Upper lobe of left lung (tissue), 6 donors: ENCODE measurements around the gene PCDHB9. TPM values are rescaled to one million over a fixed set of nuclear protein-coding genes. Genes with fewer than 3 reads are reported as not detected.
"Not testable (repeated sequence)": the region's sequence is repeated elsewhere in the genome, so short reads cannot be mapped to it uniquely, and the experiment has no call there.

Source experiments
- ATAC-seq, 2 donors: fragments of 200-7000 bp; cut with Tn5 transposase; one replicate each; pipeline ENCODE4 v1.9.1; 2022; ENCODE audit warnings: mild to moderate bottlenecking in 2 of 2, moderate library complexity in 2 of 2; ENCODE audit not compliant: low FRiP score in 2 of 2
- DNase-seq, 2 donors: peaks; one replicate each; pipeline ENCODE4 v3.0.0-alpha.2; 2019 to 2020
- H3K27ac ChIP-seq, 4 donors: fragments of 200-600 bp; sonication (generic); one replicate each; pipeline ENCODE4 v1.5.1; 2016 to 2019
- H3K27me3 ChIP-seq, 4 donors: fragments of 200-600 bp; sonication (generic); one replicate each; pipeline ENCODE4 v1.5.1; 2017 to 2019
- H3K36me3 ChIP-seq, 4 donors: fragments of 200-600 bp; sonication (generic); one replicate each; pipeline ENCODE4 v1.5.1; 2016 to 2019
- H3K4me1 ChIP-seq, 4 donors: fragments of 200-600 bp; sonication (generic); one replicate each; pipeline ENCODE4 v1.5.1; 2018 to 2019
- H3K4me3 ChIP-seq, 4 donors: fragments of 200-600 bp; sonication (generic); one replicate each; pipeline ENCODE4 v1.5.1; 2017 to 2019; ENCODE audit warnings: mild to moderate bottlenecking in 2 of 4, moderate library complexity in 1 of 4
- H3K9me3 ChIP-seq, 4 donors: fragments of 200-600 bp; sonication (generic); one replicate each; pipeline ENCODE4 v1.5.1; 2018 to 2019
- EP300 ChIP-seq, 4 donors: sonication (generic); formaldehyde crosslinking; IDR thresholded peaks; one replicate each; pipeline ENCODE4 v1.5.1; 2017; ENCODE audit warnings: antibody characterized with exemption in 4 of 4, control low read depth in 2 of 4
- POLR2A ChIP-seq, 4 donors: fragments of 450-650 bp; IDR thresholded peaks; one replicate each; pipeline ENCODE4 v1.5.1; 2016 to 2017; ENCODE audit warnings: antibody characterized with exemption in 4 of 4, mild to moderate bottlenecking in 2 of 4
- POLR2AphosphoS5 ChIP-seq, 2 donors: sonication (generic); formaldehyde crosslinking; IDR thresholded peaks; one replicate each; pipeline ENCODE4 v1.5.1; 2017; ENCODE audit warnings: antibody characterized with exemption in 2 of 2
- WGBS, 2 donors: methylation state at CpG; one replicate each; pipeline ENCODE4 v1.1.5; 2017 to 2018; 5-methylcytosine and 5-hydroxymethylcytosine counted together
- total RNA-seq, 6 donors: library from RNA; depleted of rRNA in 4 of 6; stranded (reverse); fragments of >200 nt in 4 of 6; gene quantifications; one replicate each; pipeline versions ENCODE4 v1.1.0 to v1.2.1, GENCODE V29; 2016 to 2021
- TF ChIP-seq, protein P1 (sequence below), 6 experiments: fragments of 450-650 bp in 4 of 6; fragments of 200-600 bp in 2 of 6; sonication (generic) in 2 of 6; IDR thresholded peaks; one replicate each; pipeline ENCODE4 v1.5.1; 2016 to 2019; ENCODE audit warnings: antibody characterized with exemption in 6 of 6
- donor health status: DM: no; HTN: no; CAD: no; lungs with moderate emphysema.
- donor health status: DM: no; HTN: yes; CAD: no; lungs with severe emphysema.

Gene PCDHB9
- total RNA-seq, 6 donors from 2014 or later, result 0.63 to 3.1 (median 1.2) TPM

DNA sequence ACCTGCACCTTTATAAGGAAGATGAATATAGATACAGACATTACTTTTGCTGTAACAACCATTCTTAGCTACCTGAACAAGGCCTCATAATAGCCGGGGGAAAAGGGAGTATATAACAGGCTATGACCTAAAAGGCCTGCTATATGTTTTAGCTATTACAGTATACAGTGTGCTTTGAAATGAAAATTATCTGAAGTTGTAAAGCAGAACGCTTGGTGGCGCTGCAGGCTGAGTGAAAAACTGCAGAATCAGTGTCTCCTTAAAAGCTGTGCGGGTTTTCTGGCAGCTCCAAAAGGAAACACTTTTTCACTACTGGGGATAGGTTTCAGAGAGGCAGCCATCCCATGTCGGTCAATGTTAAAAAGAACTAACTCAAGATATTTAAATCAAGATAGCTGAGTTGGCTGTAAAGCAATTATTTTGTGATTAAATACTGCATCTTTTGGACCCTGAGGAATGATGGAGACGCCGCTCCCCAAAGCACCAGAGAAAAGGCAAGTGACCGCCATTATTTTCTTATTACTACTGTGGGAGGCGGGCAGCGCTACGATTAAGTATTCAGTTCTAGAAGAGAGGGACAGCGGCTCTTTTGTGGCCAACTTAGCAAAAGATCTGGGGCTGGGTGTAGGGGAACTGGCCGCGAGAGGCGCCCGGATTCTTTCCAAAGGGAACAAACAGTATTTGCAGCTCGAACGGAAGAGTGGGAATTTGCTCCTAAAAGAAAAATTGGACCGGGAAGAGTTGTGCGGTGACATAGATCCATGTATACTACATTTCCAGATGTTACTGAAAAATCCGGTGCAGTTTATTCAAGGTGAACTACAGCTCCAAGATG, 31.2 kb upstream of the PCDHB9 start:
- Histone ChIP-seq H3K27me3 (no peaks in the 10 kb centered on the region), H3K27ac (no peak overlapping the region), H3K4me3 (no peak overlapping the region), H3K9me3 (peaks cover 13 to 52% (median 48%) of the 10 kb centered on the region in 4 donors), H3K4me1 (no peaks in the 10 kb centered on the region), H3K36me3 (no peaks in the 10 kb centered on the region)
- WGBS, 2 donors, result 32 to 38% methylated on average over 21 of the region's 21 CpGs
- ATAC-seq (no peak), DNase-seq (no peak)
- TF ChIP-seq, protein P1, sequence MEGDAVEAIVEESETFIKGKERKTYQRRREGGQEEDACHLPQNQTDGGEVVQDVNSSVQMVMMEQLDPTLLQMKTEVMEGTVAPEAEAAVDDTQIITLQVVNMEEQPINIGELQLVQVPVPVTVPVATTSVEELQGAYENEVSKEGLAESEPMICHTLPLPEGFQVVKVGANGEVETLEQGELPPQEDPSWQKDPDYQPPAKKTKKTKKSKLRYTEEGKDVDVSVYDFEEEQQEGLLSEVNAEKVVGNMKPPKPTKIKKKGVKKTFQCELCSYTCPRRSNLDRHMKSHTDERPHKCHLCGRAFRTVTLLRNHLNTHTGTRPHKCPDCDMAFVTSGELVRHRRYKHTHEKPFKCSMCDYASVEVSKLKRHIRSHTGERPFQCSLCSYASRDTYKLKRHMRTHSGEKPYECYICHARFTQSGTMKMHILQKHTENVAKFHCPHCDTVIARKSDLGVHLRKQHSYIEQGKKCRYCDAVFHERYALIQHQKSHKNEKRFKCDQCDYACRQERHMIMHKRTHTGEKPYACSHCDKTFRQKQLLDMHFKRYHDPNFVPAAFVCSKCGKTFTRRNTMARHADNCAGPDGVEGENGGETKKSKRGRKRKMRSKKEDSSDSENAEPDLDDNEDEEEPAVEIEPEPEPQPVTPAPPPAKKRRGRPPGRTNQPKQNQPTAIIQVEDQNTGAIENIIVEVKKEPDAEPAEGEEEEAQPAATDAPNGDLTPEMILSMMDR (IDR thresholded peaks at IDR 0.05), result no peak
- no peak for TF ChIP-seq EP300 (IDR thresholded peaks at IDR 0.05)

DNA sequence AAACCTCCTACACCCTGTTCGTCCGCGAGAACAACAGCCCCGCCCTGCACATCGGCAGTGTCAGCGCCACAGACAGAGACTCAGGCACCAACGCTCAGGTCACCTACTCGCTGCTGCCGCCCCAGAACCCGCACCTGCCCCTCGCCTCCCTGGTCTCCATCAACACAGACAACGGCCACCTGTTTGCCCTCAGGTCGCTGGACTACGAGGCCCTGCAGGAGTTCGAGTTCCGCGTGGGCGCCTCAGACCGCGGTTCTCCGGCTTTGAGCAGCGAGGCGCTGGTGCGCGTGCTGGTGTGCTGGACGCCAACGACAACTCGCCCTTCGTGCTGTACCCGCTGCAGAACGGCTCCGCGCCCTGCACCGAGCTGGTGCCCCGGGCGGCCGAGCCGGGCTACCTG, 29.6 kb upstream of the PCDHB9 start:
- ATAC-seq, H3K4me1 ChIP-seq, H3K27ac ChIP-seq, H3K27me3 ChIP-seq, H3K4me3 ChIP-seq, H3K36me3 ChIP-seq: not testable (repeated sequence)
- DNase-seq, result peak in 1 of 2 donors; percentile 64
- WGBS, 2 donors, result 45 to 60% methylated on average over 1 to 22 of the region's 38 CpGs
- peaks cover 10 to 43% (median 36%) of the 10 kb centered on the region in 4 donors for H3K9me3 ChIP-seq

DNA sequence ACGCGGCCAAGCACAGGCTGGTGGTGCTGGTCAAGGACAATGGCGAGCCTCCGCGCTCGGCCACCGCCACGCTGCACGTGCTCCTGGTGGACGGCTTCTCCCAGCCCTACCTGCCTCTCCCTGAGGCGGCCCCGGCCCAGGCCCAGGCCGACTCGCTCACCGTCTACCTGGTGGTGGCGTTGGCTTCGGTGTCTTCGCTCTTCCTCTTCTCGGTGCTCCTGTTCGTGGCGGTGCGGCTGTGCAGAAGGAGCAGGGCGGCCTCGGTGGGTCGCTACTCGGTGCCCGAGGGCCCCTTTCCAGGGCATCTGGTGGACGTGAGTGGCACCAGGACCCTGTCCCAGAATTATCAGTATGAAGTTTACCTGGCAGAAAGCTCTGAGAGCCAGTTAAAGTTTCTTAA, 29.1 kb upstream of the PCDHB9 start:
- H3K27me3 ChIP-seq, H3K36me3 ChIP-seq, ATAC-seq, H3K4me1 ChIP-seq, H3K27ac ChIP-seq, H3K4me3 ChIP-seq: not testable (repeated sequence)
- DNase-seq, result peak in 1 of 2 donors; percentile 61
- WGBS, 2 donors, result 37% methylated on average over 19 of the region's 28 CpGs; no CpG with 5 or more reads in 1 of the 2 donors
- peaks cover 8 to 46% (median 37%) of the 10 kb centered on the region in 4 donors for H3K9me3 ChIP-seq

DNA sequence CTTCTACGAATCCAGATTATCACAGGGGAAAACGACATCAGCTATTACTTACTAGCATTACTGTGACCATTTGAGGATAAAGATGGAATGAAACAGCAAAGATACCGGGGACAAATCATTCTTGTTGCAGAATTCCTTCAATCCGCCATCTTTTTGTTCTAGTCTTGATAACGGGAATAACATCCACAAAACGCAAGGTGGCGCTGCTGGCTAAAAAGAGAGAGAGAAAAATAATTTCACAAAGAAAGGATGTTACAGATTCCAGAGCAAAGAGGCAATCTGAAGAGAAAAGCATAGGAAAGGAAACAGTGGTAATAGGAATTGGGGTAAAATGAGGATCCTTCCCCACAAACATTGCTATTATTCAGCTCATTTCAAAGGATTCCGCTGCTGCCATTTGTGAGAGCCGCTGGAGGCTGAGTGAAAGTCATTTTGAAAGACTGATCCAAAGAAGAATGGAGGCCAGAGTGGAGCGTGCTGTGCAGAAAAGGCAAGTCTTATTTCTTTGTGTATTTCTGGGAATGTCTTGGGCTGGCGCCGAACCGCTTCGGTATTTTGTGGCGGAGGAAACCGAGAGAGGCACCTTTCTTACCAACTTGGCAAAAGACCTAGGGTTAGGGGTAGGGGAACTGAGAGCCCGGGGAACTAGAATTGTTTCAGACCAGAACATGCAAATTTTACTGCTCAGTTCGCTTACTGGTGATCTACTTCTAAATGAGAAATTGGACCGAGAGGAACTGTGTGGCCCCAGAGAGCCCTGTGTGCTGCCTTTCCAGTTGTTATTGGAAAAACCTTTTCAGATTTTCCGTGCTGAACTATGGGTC, 14.4 kb upstream of the PCDHB9 start, which contains the start of gene PCDHB7:
PCDHB7 (plus strand) TSS at position 264 of the 824 bp plus-strand sequence; CDS start at position 456, 192 bp downstream.
- H3K27ac ChIP-seq, result no peak within 1 kb of the TSS
- H3K4me3 ChIP-seq, result peak within 1 kb of the TSS in 1 of 4 donors; percentile 24
- 33 to 36% methylated on average over 20 of the region's 20 CpGs for WGBS, 2 donors
- H3K4me1 ChIP-seq, result no peaks in the 10 kb centered on the region
- no peak for TF ChIP-seq POLR2A (IDR thresholded peaks at IDR 0.05)
- TF ChIP-seq, protein P1 (IDR thresholded peaks at IDR 0.05), result peak in 3 of 6 experiments; percentile 18 to 39 (median 20)
- no peak for DNase-seq
- peaks cover 13 to 37% (median 21%) of the 10 kb centered on the region in 4 donors for H3K9me3 ChIP-seq
- no peaks in the 10 kb centered on the region for H3K27me3 ChIP-seq
- no peak for ATAC-seq
- H3K36me3 ChIP-seq, result no peaks in the 10 kb centered on the region

DNA sequence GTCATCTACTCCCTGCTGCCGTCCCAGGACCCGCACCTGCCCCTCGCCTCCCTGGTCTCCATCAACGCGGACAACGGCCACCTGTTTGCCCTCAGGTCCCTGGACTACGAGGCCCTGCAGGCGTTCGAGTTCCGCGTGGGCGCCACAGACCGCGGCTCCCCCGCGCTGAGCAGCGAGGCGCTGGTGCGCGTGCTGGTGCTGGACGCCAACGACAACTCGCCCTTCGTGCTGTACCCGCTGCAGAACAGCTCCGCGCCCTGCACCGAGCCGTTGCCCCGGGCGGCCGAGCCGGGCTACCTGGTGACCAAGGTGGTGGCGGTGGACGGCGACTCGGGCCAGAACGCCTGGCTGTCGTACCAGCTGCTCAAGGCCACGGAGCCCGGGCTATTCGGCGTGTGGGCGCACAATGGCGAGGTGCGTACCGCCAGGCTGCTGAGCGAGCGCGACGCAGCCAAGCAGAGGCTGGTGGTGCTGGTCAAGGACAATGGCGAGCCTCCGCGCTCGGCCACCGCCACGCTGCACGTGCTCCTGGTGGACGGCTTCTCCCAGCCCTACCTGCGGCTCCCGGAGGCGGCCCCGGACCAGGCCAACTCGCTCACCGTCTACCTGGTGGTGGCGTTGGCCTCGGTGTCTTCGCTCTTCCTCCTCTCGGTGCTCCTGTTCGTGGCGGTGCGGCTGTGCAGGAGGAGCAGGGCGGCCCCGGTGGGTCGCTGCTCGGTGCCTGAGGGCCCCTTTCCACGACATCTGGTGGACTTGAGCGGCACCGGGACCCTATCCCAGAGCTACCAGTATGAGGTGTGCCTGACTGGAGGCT, 12.5 kb upstream of the PCDHB9 start:
- not testable (repeated sequence) for ATAC-seq, H3K4me3 ChIP-seq, H3K27ac ChIP-seq, H3K4me1 ChIP-seq, H3K27me3 ChIP-seq, H3K36me3 ChIP-seq
- 33 to 51% methylated on average over 32 to 76 of the region's 79 CpGs for WGBS, 2 donors
- DNase-seq, result peak in 1 of 2 donors; percentile 85
- peaks cover 17 to 50% (median 31%) of the 10 kb centered on the region in 4 donors for H3K9me3 ChIP-seq

DNA sequence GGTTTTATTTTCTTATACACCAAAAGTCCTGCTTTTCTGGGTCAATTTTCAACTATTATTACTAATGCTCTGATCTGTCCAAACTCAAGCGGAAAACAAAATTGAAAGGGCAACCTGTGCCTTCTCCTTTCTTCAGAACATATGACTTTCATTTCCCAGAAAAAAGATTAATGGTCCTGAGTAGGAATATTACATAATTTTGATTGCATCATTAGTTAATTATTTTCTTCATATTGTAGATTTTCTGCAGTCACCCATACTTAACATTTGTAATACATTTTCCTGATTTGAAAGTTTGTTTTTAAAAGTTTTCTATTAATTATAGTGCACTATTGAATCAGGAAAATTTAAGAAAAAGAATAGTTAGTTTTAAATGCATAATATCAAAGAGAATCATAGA, 11.0 kb upstream of the PCDHB9 start:
- Histone ChIP-seq H3K27me3 (no peaks in the 10 kb centered on the region), H3K4me3 (no peak overlapping the region), H3K4me1 (no peaks in the 10 kb centered on the region), H3K27ac (no peak overlapping the region), H3K36me3 (no peaks in the 10 kb centered on the region), H3K9me3 (peaks cover 17 to 50% (median 35%) of the 10 kb centered on the region in 4 donors)
- DNase-seq (no peak), ATAC-seq (no peak)
- TF ChIP-seq POLR2AphosphoS5 (IDR thresholded peaks at IDR 0.05) (no peak), EP300 (IDR thresholded peaks at IDR 0.05) (no peak), POLR2A (IDR thresholded peaks at IDR 0.05) (no peak)
- TF ChIP-seq, protein P1 (IDR thresholded peaks at IDR 0.05), result no peak
- WGBS, 2 donors, result 55 to 68% methylated on average over 1 of the region's 1 CpG

DNA sequence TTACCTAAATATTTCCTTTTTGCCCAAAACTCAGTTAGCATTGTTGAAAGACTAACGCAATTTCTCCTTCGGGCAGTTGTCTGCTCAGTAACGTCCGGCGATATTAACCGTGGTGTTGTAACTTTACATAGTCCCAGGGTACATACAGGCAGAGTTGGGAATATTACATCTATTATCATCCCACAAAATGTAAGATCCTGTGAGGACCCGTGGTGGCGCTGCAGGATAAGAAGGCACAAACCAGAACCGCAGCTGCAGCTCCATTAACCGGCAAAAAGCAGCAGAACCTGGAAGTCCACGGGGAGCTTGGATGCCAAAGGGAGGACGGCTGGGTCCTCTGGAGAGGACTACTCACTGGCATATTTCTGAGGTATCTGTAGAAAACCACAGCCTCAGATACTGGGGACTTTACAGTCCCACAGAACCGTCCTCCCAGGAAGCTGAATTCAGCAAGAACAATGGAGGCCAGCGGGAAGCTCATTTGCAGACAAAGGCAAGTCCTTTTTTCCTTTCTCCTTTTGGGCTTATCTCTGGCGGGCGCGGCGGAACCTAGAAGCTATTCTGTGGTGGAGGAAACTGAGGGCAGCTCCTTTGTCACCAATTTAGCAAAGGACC, 9.3 kb upstream of the PCDHB9 start, which contains the start of gene PCDHB8:
PCDHB8 (plus strand) TSS at position 214 of the 615 bp plus-strand sequence; CDS start at position 459, 245 bp downstream.
- ATAC-seq, result peak in 1 of 2 donors; percentile 47
- peaks cover 17 to 56% (median 39%) of the 10 kb centered on the region in 4 donors for H3K9me3 ChIP-seq
- not testable (repeated sequence) for H3K27me3 ChIP-seq

DNA sequence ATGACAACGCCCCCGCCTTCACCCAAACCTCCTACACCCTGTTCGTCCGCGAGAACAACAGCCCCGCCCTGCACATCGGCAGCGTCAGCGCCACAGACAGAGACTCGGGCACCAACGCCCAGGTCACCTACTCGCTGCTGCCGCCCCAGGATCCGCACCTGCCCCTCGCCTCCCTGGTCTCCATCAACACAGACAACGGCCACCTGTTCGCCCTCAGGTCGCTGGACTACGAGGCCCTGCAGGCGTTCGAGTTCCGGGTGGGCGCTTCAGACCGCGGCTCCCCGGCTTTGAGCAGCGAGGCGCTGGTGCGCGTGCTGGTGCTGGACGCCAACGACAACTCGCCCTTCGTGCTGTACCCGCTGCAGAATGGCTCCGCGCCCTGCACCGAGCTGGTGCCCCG, 7.6 kb upstream of the PCDHB9 start:
- peaks cover 17 to 58% (median 41%) of the 10 kb centered on the region in 4 donors for H3K9me3 ChIP-seq
- not testable (repeated sequence) for ATAC-seq, H3K4me3 ChIP-seq, H3K36me3 ChIP-seq, H3K27ac ChIP-seq, H3K27me3 ChIP-seq, H3K4me1 ChIP-seq
- 46 to 48% methylated on average over 22 to 35 of the region's 39 CpGs for WGBS, 2 donors
- peak in 1 of 2 donors; percentile 85 for DNase-seq

More for the DNA sequence above, 9.3 kb upstream of the PCDHB9 start, which contains the start of gene PCDHB8:
- not testable (repeated sequence) for H3K36me3 ChIP-seq, H3K4me1 ChIP-seq, H3K4me3 ChIP-seq, DNase-seq, H3K27ac ChIP-seq
- WGBS, 2 donors, result 30 to 32% methylated on average over 14 of the region's 18 CpGs
